ENCODE results near the gene ANAPC16.

GRCh38 chr10:72167118-72167517 lies 48.7 kb upstream of the ANAPC16 start:
- no peak for TF ChIP-seq TAF1 (IDR thresholded peaks at IDR 0.05; ENCODE audit: low read depth, low read length)
- TF ChIP-seq POU2F2 (IDR thresholded peaks at IDR 0.05; ENCODE audit: low read depth, low read length) = no peak
- no peak for TF ChIP-seq POLR2A (IDR thresholded peaks at IDR 0.05; ENCODE audit: low read depth, low read length)
- no peak for TF ChIP-seq POLR2AphosphoS5 (IDR thresholded peaks at IDR 0.05; ENCODE audit: low read depth, low read length)
- no peak for TF ChIP-seq SPI1 (IDR thresholded peaks at IDR 0.05; ENCODE audit: low read depth, low read length)

All from GM12891 (cell line).